Measurements from ENCODE around the gene SOX12.
"Not testable (repeated sequence)": the region's sequence is repeated elsewhere in the genome, so short reads cannot be mapped to it uniquely, and the experiment has no call there.

Gene SOX12

GRCh38 chr20:362271-363254 lies 37.2 kb downstream of the SOX12 start:
- DNase-seq (ENCODE audit: low read depth in 1 of 2, low spot score in 1 of 2) = no peak

DNA sequence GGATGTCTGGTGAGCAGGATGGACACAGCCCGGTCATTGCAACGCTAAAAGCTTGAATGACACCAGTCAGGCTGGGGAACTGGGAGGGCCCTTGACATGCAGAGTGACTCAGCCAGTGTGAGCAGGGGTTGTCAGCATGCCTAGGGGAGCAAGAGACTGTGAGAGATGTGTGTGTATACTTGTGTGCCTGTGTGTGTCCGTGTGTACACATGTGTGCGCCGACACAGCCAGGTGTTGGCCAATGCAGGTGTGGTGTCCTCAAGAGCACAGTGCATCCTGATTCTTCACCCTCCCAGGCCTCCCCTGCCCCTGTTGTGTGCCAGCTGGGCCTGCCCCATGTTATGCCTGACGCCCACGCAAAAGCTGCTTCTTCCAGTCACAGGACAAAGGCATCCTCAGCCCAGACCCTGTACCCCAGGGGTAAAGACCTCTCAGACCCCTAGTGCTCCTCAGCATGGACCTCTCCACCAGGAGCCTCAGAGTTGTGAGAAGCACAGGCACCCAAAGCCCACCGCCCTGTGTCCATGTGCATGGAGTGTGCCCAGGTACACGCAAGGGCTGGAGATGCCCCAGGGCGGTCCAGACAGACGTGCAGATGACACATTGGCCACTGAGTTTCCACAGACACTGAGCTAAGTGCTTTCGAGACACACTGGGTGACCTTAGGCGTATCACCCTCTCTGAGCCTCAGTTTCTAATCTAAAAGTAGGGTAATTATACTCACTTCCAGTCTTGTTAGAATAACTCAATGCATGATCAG lies 38.1 kb downstream of the SOX12 start:
- DNase-seq (ENCODE audit: low read depth in 1 of 2, low spot score in 1 of 2) = no peak

DNA sequence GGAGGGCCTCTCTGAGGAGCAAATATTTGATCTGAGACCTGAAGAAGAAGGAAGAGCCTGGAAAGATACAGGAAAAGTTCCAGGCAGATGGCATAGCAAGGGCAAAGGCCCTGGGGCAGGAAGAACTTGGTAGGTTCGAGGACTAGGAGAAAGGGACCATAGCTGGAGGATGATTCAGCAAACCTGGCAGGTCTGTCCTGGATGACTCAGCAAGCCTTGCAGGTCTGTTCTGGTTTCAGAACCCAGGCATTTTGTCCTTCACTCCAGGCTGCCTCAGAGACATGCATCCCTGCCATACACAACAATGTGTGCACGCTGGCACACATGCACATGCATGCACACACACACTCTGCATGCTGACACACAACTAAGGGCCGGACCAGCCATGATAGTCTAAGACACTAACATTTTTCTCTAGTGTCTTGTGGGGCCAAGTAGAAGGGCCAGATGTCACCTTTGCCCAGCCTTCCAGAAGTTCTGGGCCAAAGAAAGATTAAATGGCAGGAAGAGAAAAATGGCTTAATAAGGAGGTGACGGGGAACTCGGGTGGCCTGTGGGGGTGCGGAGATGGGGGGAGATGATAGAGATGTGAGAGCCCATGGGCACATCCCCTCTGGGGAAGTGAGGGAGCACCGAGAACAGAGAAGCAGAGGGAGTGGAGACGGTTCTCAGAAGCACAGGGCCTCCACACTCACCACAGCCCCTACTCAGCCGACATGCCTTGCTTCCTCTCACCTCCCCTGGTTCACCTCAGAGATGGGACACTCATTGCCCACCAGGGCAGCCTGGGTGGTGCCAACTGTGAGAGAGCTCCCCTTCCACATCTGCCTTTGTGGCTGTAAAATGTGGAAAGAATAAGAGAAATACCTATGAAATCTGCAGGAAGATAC lies 39.8 kb downstream of the SOX12 start:
- DNase-seq (ENCODE audit: low read depth in 1 of 2, low spot score in 1 of 2) = no peak

DNA sequence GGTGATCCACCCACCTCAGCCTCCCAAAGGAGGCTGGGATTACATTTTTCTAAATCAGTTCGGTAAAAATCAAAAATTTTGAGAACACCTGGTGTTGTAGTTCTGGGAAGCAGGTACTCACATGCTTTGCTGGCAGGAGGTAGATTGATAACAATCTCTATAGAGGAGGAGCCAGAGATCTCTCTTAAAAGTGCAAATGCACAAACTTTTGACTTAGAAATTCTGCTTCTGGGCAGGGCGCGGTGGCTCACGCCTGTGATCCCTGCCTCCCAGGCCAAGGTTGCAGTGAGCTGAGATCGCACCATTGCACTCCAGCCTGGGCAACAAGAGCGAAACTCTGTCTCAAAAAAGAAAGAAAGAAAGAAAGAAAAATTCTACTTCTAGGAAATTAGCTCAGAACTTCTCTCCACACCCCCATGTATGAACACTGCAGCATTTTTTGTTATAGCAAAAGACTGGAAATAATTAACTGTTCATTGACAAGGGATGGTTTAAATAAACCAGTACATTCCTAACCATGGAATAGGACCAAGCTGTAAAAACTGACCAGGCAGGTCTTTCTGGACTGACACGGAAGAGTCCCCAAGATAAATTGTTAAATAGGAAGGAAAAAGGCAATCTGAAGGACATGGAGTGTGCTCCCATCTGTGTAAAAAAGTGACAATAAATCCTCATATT lies 40.8 kb downstream of the SOX12 start:
- DNase-seq (ENCODE audit: low read depth in 1 of 2, low spot score in 1 of 2) = no peak

DNA sequence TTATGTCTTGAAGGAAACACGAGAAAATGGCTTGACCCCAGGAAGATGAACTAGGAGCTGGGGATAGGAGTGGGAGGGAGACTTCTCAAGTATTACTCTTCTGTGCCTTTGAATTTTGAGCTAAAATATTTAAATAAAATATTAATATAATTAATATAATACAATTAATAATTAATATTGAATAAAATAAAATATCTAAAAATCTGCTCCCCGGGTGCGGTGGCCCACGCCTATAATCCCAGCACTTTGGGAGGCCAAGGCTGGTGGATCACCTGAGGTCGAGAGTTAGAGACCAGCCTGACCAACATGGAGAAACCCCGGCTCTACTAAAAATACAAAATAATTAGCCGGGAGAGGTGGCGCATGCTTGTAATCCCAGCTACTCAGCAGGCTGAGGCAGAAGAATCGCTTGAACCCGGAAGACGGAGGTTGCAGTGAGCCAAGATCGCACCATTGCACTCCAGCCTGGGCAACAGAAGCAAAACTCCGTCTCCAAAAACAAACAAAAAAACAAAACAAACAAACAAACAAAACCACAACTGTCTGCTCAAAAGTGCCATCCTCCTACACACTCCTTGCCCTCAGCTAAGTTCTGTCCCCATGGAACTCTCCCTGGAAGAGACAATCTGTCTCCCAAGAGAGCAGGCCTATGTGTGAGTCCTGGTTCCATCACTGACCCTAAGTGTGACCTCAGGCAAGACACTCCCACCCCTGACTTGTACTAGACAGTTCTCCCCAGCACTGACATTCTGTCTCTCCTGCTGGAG lies 41.5 kb downstream of the SOX12 start:
- no peak for DNase-seq (ENCODE audit: low read depth in 1 of 2, low spot score in 1 of 2)

- DNase-seq (ENCODE audit: low read depth in 1 of 2, low spot score in 1 of 2) = no peak
Measured at GRCh38 chr20:367486-367887, 42.1 kb downstream of the SOX12 start.

DNA sequence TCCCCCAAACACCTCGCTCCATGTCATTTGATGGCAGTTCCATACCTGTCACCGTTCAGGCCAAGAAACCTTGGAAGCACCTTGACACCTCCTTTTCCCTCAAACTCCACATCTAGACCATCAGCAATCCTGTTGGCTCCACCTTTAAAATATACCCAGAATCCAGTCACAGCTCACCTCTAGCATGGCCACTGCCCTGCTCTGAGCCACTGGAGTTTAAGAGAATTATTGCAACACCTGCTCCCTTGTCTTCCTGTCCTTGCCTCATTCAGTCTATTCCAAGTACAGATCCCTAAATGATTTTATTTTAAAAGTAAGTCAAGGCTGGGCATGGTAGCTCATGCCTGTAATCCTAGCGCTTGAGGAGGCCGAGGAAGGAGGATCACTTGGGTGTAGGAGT lies 43.6 kb downstream of the SOX12 start:
- DNase-seq (ENCODE audit: low read depth in 1 of 2, low spot score in 1 of 2) = no peak

- no peak for DNase-seq (ENCODE audit: low read depth in 1 of 2, low spot score in 1 of 2)
Measured at GRCh38 chr20:370151-370600, 44.8 kb downstream of the SOX12 start.

- DNase-seq (ENCODE audit: low read depth in 1 of 2, low spot score in 1 of 2) = no peak
Measured at GRCh38 chr20:370977-371754, 45.8 kb downstream of the SOX12 start.

GRCh38 chr20:371755-372542 lies 46.6 kb downstream of the SOX12 start:
- DNase-seq (ENCODE audit: low read depth in 1 of 2, low spot score in 1 of 2) = no peak

DNA sequence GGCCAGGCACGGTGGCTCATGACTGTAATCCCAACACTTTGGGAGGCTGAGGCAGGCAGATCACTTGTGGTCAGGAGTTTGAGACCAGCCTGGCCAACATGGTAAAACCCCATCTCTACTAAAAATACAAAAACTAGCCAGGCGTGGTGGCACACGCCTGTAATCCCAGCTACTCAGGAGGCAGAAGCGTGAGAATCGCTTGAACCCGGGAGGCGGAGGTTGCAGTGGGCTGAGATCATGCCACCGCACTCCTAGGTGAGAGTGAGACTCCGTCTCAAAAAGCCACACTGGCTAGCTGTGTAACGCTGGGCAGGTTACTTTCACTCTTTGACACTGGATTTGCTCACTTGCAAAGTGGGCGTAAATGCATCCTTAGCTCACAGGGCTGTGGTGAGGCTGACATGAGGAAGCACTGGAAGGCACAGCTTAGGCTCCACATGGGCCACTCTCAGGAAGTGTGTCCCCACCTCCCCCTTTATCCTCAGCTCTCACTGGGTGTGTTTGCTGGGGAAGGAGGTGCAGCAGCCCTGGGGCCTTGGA lies 47.3 kb downstream of the SOX12 start:
- DNase-seq (ENCODE audit: low read depth in 1 of 2, low spot score in 1 of 2) = not testable (repeated sequence)

DNA sequence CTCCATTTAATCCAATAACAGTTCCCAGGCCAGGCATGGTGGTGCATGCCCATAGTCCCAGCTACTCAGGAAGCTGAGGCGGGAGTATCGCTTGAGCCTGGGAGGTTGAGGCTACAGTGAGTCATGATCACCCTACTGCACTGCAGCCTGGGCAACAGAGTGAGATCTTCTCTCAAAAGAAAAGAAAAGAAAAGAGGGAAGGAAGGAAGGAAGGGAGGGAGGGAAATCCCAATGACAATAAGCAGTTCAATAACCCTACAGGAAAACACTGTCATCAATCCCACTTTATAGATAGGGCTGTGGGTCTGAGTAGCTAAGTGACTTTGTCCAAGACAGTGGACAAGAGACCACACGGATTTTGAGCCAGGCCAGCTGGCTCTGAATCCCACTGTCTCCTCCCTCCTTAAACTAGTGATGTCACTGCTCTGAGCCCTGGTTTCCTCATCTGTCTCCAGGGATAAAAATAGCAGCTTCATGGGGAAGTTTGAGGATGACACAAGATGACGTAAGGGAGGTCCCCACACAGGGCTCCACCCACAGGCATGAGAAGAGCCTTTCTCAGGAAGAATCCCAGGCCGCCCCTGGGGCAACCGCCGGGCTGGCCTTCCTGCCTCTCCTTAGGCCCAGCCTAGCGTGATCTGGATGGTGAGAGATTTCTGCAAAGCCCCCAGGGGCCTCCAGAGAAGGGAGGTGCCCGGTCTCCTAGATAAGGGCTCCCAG lies 48.0 kb downstream of the SOX12 start:
- DNase-seq (ENCODE audit: low read depth in 1 of 2, low spot score in 1 of 2) = no peak

DNA sequence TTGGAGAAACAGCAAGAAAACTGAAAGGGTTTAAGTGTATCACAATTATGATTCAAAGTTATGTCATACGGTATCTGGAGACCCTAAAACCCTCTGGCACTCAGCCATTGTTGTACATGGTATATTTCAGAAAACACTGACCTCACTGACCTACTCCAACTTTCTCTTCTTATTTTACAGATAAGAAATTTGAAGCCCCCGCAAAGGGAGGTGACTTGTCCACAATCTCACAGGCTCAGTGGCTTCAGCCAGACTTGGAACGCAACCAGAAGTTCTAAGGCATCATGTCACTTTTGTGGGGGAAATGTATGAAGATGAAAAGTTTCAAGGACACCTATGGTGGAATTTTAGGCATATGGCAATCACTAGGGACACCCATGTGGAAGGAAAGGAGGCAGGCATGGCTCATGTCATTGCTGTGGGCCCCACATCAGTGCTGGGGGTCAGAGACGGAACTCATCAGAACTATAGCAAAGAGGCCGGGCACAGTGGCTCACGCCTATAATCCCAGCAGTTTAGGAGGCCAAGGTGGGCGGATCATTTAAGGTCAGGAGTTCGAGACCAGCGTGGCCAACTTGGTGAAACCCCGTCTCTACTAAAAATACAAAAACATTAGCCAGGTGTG lies 50.0 kb downstream of the SOX12 start:
- no peak for DNase-seq (ENCODE audit: low read depth in 1 of 2, low spot score in 1 of 2)

- DNase-seq (ENCODE audit: low read depth in 1 of 2, low spot score in 1 of 2) = no peak
Measured at GRCh38 chr20:376089-376488, 50.7 kb downstream of the SOX12 start.

- DNase-seq (ENCODE audit: low read depth in 1 of 2, low spot score in 1 of 2) = no peak
Measured at GRCh38 chr20:376750-377149, 51.4 kb downstream of the SOX12 start.

DNA sequence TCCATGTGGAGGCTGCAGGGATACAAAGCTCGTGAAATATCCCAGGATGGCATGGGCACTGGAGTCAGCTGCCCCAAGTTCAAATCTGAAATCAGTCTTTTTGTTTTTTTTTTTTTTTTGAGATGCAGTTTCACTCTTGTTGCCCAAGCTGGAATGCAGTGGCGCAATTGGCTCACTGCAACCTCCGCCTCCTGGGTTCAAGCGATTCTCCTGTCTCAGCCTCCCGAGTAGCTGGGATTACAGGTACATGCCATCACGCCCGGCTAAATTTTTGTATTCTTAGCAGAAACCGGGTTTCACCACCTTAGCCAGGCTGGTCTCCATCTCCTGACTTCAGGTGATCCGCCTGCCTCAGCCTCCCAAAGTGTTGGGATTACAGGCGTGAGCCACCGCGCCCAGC lies 52.2 kb downstream of the SOX12 start:
- not testable (repeated sequence) for DNase-seq (ENCODE audit: low read depth in 1 of 2, low spot score in 1 of 2)

GRCh38 chr20:378961-379336 lies 53.6 kb downstream of the SOX12 start:
- DNase-seq (ENCODE audit: low read depth in 1 of 2, low spot score in 1 of 2) = no peak

All from stimulated activated CD4-positive, alpha-beta T cell treated with anti-CD3 and anti-CD28 coated beads, Interleukin-15, amount 100 ng/mL, for 1 hour (primary cell).